AG04450 (cell line): Measurements from ENCODE around the gene DCUN1D4. TPM values are rescaled to one million over a fixed set of nuclear protein-coding genes. Genes with fewer than 3 reads are reported as not detected.
"Not testable (repeated sequence)": the region's sequence is repeated elsewhere in the genome, so short reads cannot be mapped to it uniquely, and the experiment has no call there.

Source experiments
- CTCF ChIA-PET: fragments of 300-600, 350-600 bp; formaldehyde crosslinking; extraction: SDS; loops from one replicate; lab custom pipeline; 2022; ENCODE audit warnings: antibody characterized with exemption, inconsistent platforms; lab: Charles Lee
- POLR2A ChIA-PET: fragments of 350-600 bp; formaldehyde crosslinking; extraction: SDS; loops from one replicate; lab custom pipeline; 2021; ENCODE audit warnings: antibody characterized with exemption, inconsistent platforms; lab: Yijun Ruan, JAX
- DNase-seq: peaks from one replicate; pipeline ENCODE4 v3.0.0-alpha.2; 2011; ENCODE audit warnings: low read depth, low spot score
- H3K27ac ChIP-seq: one replicate; pipeline ENCODE4 v1.5.1; 2012; ENCODE audit warnings: low read depth, low read length, control low read depth
- H3K27me3 ChIP-seq: one replicate; pipeline ENCODE4 v1.6.0; 2012; ENCODE audit warnings: low read length; ENCODE audit not compliant: control insufficient read depth, insufficient read depth
- H3K4me3 ChIP-seq: 2 replicates; pipeline ENCODE4 v1.5.1; 2011; ENCODE audit warnings: mild to moderate bottlenecking, low read depth, low read length, control low read depth
- H3K9me3 ChIP-seq: 2 replicates; pipeline ENCODE4 v1.5.1; 2012; ENCODE audit warnings: low read length; ENCODE audit not compliant: control insufficient read depth, insufficient read depth
- CTCF ChIP-seq: IDR thresholded peaks from 2 replicates; pipeline ENCODE4 v1.5.1; 2011; ENCODE audit warnings: low read depth, low read length, control low read depth, inconsistent platforms
- polyA plus RNA-seq: library from polyadenylated mRNA; depleted of rRNA; stranded (reverse); fragments of >200 nt; gene quantifications from 2 replicates; pipeline ENCODE4 v1.2.3, GENCODE V29; 2011

DCUN1D4 gene
- polyA plus RNA-seq, 1 experiment, result 67.2 TPM

- no peak overlapping the region for H3K4me3 ChIP-seq
- no peak for DNase-seq
- CTCF ChIA-PET, result no interaction called here
- H3K27me3 ChIP-seq, result no peaks in the 10 kb centered on the region
- H3K27ac ChIP-seq, result no peak overlapping the region
- no peaks in the 10 kb centered on the region for H3K9me3 ChIP-seq
- POLR2A ChIA-PET, result no interaction called here
- TF ChIP-seq CTCF, result no peak
Observed at GRCh38 chr4:51931461-51931860, 88.5 kb downstream of the DCUN1D4 start.

GRCh38 chr4:51932261-51932660 is 89.3 kb downstream of the DCUN1D4 start:
- TF ChIP-seq CTCF, result no peak
- CTCF ChIA-PET, result no interaction called here
- Histone ChIP-seq H3K27me3 (no peaks in the 10 kb centered on the region), H3K9me3 (no peaks in the 10 kb centered on the region), H3K4me3 (no peak overlapping the region), H3K27ac (no peak overlapping the region)
- no peak for DNase-seq
- POLR2A ChIA-PET, result no interaction called here

GRCh38 chr4:51932684-51933083 is 89.7 kb downstream of the DCUN1D4 start:
- POLR2A ChIA-PET, result no interaction called here
- Histone ChIP-seq H3K27ac (no peak overlapping the region), H3K9me3 (no peaks in the 10 kb centered on the region), H3K27me3 (no peaks in the 10 kb centered on the region), H3K4me3 (no peak overlapping the region)
- no peak for DNase-seq
- CTCF ChIA-PET, result no interaction called here
- no peak for TF ChIP-seq CTCF

GRCh38 chr4:51940460-51940859 is 97.5 kb downstream of the DCUN1D4 start:
- CTCF ChIA-PET, POLR2A ChIA-PET: not testable (repeated sequence)

GRCh38 chr4:51942108-51942832 is 99.3 kb downstream of the DCUN1D4 start:
- Histone ChIP-seq H3K27me3 (no peaks in the 10 kb centered on the region), H3K4me3 (no peak overlapping the region), H3K27ac (no peak overlapping the region), H3K9me3 (no peaks in the 10 kb centered on the region)
- POLR2A ChIA-PET, result no interaction called here
- CTCF ChIA-PET, result interaction anchor here (0.5 kb wide), 1 partner anchor 47 kb away, joined by 3 read pairs; no protein-coding TSS in a partner anchor
- no peak for DNase-seq
- no peak for TF ChIP-seq CTCF

More at GRCh38 chr4:51940460-51940859, 97.5 kb downstream of the DCUN1D4 start:
- not testable (repeated sequence) for H3K27ac ChIP-seq, DNase-seq, H3K27me3 ChIP-seq, H3K9me3 ChIP-seq, H3K4me3 ChIP-seq
